ENCODE results near the gene RNU4-1. TPM values are rescaled to one million over a fixed set of nuclear protein-coding genes. Genes with fewer than 3 reads are reported as not detected.
"Not testable (repeated sequence)": the region's sequence is repeated elsewhere in the genome, so short reads cannot be mapped to it uniquely, and the experiment has no call there.

Gene RNU4-1
- total and polyA plus RNA-seq, 9 of the 15 experiments (the other 6 are each of a cell fraction or from before 2014, with no cell fraction given), result under 0.01 to 19,719 (median 3,563) TPM; not detected in 4

GRCh38 chr12:120253313-120253712, 39.7 kb downstream of the RNU4-1 start:
- not testable (repeated sequence) for H3K4me2 ChIP-seq (ENCODE audit: insufficient read depth, low read length); TF ChIP-seq ATF3 (CRISPR knock-in tag; conservative IDR thresholded peaks at IDR 0.05); CEBPG (CRISPR knock-in tag; IDR thresholded peaks at IDR 0.05)
- peak; percentile 73; the same call in 1 of the 2 replicates for TF ChIP-seq ATF3 (IDR thresholded peaks at IDR 0.05)
- 0 out of 4 replicates have a peak, but pooled peaks of 1 of the 2 experiments have one; percentile 27 for TF ChIP-seq CEBPG (tag; conservative IDR thresholded peaks at IDR 0.05 in 1 of 2, IDR thresholded peaks at IDR 0.05 in 1 of 2)

More at GRCh38 chr12:120253313-120253712, 39.7 kb downstream of the RNU4-1 start:
- peaks cover 13% of the 10 kb centered on the region; the same call in 1 of the 3 replicates for H3K36me3 ChIP-seq (ENCODE audit: control insufficient read depth, insufficient read depth, low read length)
- H3K27me3 ChIP-seq (ENCODE audit: control insufficient read depth in 2 of 2, insufficient read depth in 2 of 2, low read length in 2 of 2); FAIRE-seq; H3K27ac ChIP-seq (ENCODE audit: extremely low read depth, low read depth, low read length); CTCF ChIA-PET (ENCODE audit: low intra/inter-chr PET ratio); intact Hi-C loops (cut with micrococcal nuclease); in situ Hi-C loops (cut with MboI); H3K4me3 ChIP-seq; H3K9me1 ChIP-seq (ENCODE audit: control insufficient read depth, insufficient read depth, low read length); DNase-seq (ENCODE audit: extremely low read depth in 1 of 4, low spot score in 3 of 4); H3K9me3 ChIP-seq (replicated peaks; ENCODE audit: control insufficient read depth, insufficient read depth, low read depth, low read length); H3K9ac ChIP-seq (ENCODE audit: insufficient read depth in 1 of 2, low read depth in 2 of 2, low read length in 2 of 2); BruUV-seq (replicated peaks); H2AFZ ChIP-seq (ENCODE audit: low read depth, low read length): not testable (repeated sequence)
- peaks cover 31% of the 10 kb centered on the region for H3K79me2 ChIP-seq (ENCODE audit: control insufficient read depth, insufficient read depth, low read length)
- peak; percentile 26; the same call in 2 of the 3 replicates for ATAC-seq
- H4K20me1 ChIP-seq (replicated peaks; ENCODE audit: control insufficient read depth, insufficient read depth, low read length), result peaks cover 15% of the 10 kb centered on the region
- POLR2A ChIA-PET, result interaction anchor here (1.1 to 6.8 kb wide), 4 partner anchors 38 to 62 kb away, joined by 3 to 53 read pairs (median 6); partner anchors contain the start of genes RNU4-1, RNU4-2 and RPLP0
- peaks cover 24 to 29% of the 10 kb centered on the region in 2 experiments for H3K4me1 ChIP-seq (replicated peaks in 1 of 2; ENCODE audit: control insufficient read depth in 2 of 2, insufficient read depth in 2 of 2, low read length in 2 of 2)
- 58% methylated on average over 6 of the region's 6 CpGs for WGBS (ENCODE audit: insufficient coverage, low coverage, missing lambda C conversion rate)
